Neural cell (in vitro differentiated cells): Measurements from ENCODE around the gene KNL1. TPM values are rescaled to one million over a fixed set of nuclear protein-coding genes. Genes with fewer than 3 reads are reported as not detected.
"Not testable (repeated sequence)": the region's sequence is repeated elsewhere in the genome, so short reads cannot be mapped to it uniquely, and the experiment has no call there.

ENCODE experiments used
- H2AFZ ChIP-seq: fragments of 200-600, 300-800 bp; sonication (generic), shearing (Covaris generic); 2 replicates; pipeline ENCODE4 v1.6.0; 2014; ENCODE audit warnings: low read depth, mild to moderate bottlenecking, antibody characterized with exemption, low read length, moderate library complexity
- H3F3A ChIP-seq: fragments of 200-600 bp; shearing (Covaris generic); 2 replicates; pipeline ENCODE4 v1.6.1; 2016; ENCODE audit warnings: mild to moderate bottlenecking, moderate library complexity, mixed read lengths, antibody characterized with exemption, low read length; ENCODE audit not compliant: insufficient read depth, poor library complexity, severe bottlenecking
- H3K27ac ChIP-seq: fragments of 200-600, 300-800 bp; sonication (generic), shearing (Covaris generic); 2 replicates; pipeline ENCODE4 v1.5.1; 2014; ENCODE audit warnings: mild to moderate bottlenecking, low read length, moderate library complexity
- H3K27me3 ChIP-seq: fragments of 300-800, 200-600 bp; sonication (generic), shearing (Covaris generic); 2 replicates; pipeline ENCODE4 v1.6.0; 2014; ENCODE audit warnings: mild to moderate bottlenecking, low read depth, low read length, moderate library complexity; ENCODE audit not compliant: insufficient read depth
- H3K36me3 ChIP-seq: fragments of 300-800, 200-600 bp; sonication (generic), shearing (Covaris generic); 2 replicates; pipeline ENCODE4 v1.5.1; 2014; ENCODE audit warnings: mild to moderate bottlenecking, antibody characterized with exemption, low read length, moderate library complexity; ENCODE audit not compliant: insufficient read depth
- H3K4me2 ChIP-seq: fragments of 300-800, 200-600 bp; sonication (generic), shearing (Covaris generic); 2 replicates; pipeline ENCODE4 v1.6.0; 2014; ENCODE audit warnings: mild to moderate bottlenecking, low read length
- H3K4me3 ChIP-seq: fragments of 300-800, 200-600 bp; sonication (generic), shearing (Covaris generic); 2 replicates; pipeline ENCODE4 v1.5.1; 2014; ENCODE audit warnings: mild to moderate bottlenecking, low read length, moderate library complexity
- H3K79me2 ChIP-seq: fragments of 200-600 bp; shearing (Covaris generic); replicated peaks from 2 replicates; pipeline ENCODE4 v1.6.0; 2014; ENCODE audit warnings: mild to moderate bottlenecking, low read length, moderate library complexity; ENCODE audit not compliant: insufficient read depth
- H3K9ac ChIP-seq: fragments of 300-800, 200-600 bp; sonication (generic), shearing (Covaris generic); 2 replicates; pipeline ENCODE4 v1.6.1; 2016; ENCODE audit warnings: mild to moderate bottlenecking, low read length, mixed read lengths
- H3K9me2 ChIP-seq: fragments of 200-600 bp; shearing (Covaris generic); 2 replicates; pipeline ENCODE4 v1.6.1; 2016; ENCODE audit warnings: mild to moderate bottlenecking, low read length, mixed read lengths; ENCODE audit not compliant: insufficient read depth
- H3K9me3 ChIP-seq: fragments of 200-600, 300-800 bp; sonication (generic), shearing (Covaris generic); 2 replicates; pipeline ENCODE4 v1.6.1; 2016; ENCODE audit warnings: mild to moderate bottlenecking, mixed run types, low read length, moderate library complexity, mixed read lengths
- H4K20me1 ChIP-seq: fragments of 200-600 bp; shearing (Covaris generic); 2 replicates; pipeline ENCODE4 v1.6.1; 2016; ENCODE audit warnings: mild to moderate bottlenecking, mixed run types; ENCODE audit not compliant: insufficient read depth
- CTCF ChIP-seq: fragments of 450-650 bp; IDR thresholded peaks from 2 replicates; pipeline ENCODE4 v1.5.1; 2014; ENCODE audit warnings: antibody characterized with exemption, mild to moderate bottlenecking, moderate library complexity; ENCODE audit not compliant: poor library complexity, severe bottlenecking
- EP300 ChIP-seq: fragments of 450-650 bp; conservative IDR thresholded peaks from 2 replicates; pipeline ENCODE4 v1.6.1; 2014; ENCODE audit warnings: antibody characterized with exemption, mild to moderate bottlenecking, moderate library complexity; ENCODE audit not compliant: poor library complexity, severe bottlenecking
- EZH2 ChIP-seq: fragments of 200-600, 300-800 bp; shearing (Covaris generic), sonication (generic); IDR thresholded peaks from 2 replicates; pipeline ENCODE4 v1.6.1; 2014; ENCODE audit warnings: antibody characterized with exemption, low read length, borderline replicate concordance, mild to moderate bottlenecking; ENCODE audit not compliant: insufficient read depth, poor library complexity, severe bottlenecking
- MXI1 ChIP-seq: fragments of 450-650 bp; conservative IDR thresholded peaks from 2 replicates; pipeline ENCODE4 v1.6.1; 2014; ENCODE audit warnings: antibody characterized with exemption, mild to moderate bottlenecking; ENCODE audit not compliant: poor library complexity, severe bottlenecking
- POLR2AphosphoS5 ChIP-seq: IDR thresholded peaks from 2 replicates; pipeline ENCODE4 v1.6.1; 2012
- RAD21 ChIP-seq: fragments of 450-650 bp; conservative IDR thresholded peaks from 2 replicates; pipeline ENCODE4 v1.6.1; 2014; ENCODE audit warnings: antibody characterized with exemption, mild to moderate bottlenecking, moderate library complexity
- REST ChIP-seq: IDR thresholded peaks from 2 replicates; pipeline ENCODE4 v1.6.1; 2012; ENCODE audit warnings: borderline replicate concordance
- SMC3 ChIP-seq: fragments of 450-650 bp; conservative IDR thresholded peaks from 2 replicates; pipeline ENCODE4 v1.6.1; 2014; ENCODE audit warnings: antibody characterized with exemption, mild to moderate bottlenecking, moderate library complexity; ENCODE audit not compliant: poor library complexity
- TAF1 ChIP-seq: IDR thresholded peaks from 2 replicates; pipeline ENCODE4 v1.6.1; 2012; ENCODE audit warnings: low read depth
- polyA plus RNA-seq: library from polyadenylated mRNA; depleted of rRNA; stranded (reverse); fragments of >200 nt; gene quantifications from 2 replicates; pipeline ENCODE4 v1.2.3, GENCODE V29; 2014

KNL1 gene
- polyA plus RNA-seq, 1 donor from 2014 or later: 2.4 TPM

DNA sequence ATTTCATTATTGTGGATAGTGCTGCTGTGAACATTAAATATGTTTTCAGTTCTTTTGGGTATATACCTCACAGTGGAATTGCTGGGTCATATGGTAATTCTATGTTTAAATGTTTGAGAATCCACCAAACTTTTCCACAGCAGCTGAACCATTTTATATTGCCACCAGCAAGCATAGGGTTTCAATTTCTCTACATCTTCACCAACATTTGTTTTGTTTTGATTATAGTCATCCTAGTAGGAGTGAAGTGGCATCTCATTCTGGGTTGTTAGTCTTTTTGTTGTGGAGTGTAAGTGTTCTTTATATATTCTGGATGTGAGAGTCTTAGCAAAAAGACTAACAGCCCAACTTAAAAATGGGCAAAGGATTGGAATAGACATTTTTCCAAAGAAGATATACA lies 18.9 kb upstream of the KNL1 start:
- no peak overlapping the region for H3K4me2 ChIP-seq
- no peaks in the 10 kb centered on the region for H4K20me1 ChIP-seq

DNA sequence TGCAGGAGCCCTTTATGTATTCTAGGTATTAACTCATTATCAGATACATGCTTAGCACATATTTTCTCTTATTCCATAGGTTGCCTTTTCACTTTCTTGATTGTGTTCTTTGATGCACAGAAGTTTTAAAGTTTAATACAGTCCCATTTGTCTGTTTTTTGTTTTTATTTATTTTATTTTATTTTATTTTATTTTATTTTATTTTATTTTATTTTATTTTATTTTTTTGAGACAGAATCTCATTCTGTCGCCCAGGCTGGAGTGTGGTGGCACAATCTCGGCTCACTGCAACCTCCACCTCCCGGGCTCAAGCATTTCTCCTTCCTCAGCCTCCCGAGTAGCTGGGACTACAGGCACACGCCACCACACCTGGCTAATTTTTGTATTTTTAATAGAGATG lies 17.1 kb upstream of the KNL1 start:
- H3F3A ChIP-seq, H3K4me2 ChIP-seq, H3K4me3 ChIP-seq, H4K20me1 ChIP-seq, H3K9me2 ChIP-seq, H3K9ac ChIP-seq, H3K79me2 ChIP-seq, H3K27me3 ChIP-seq, H3K27ac ChIP-seq, H2AFZ ChIP-seq, H3K36me3 ChIP-seq, H3K9me3 ChIP-seq: not testable (repeated sequence)

More for the DNA sequence above, 18.9 kb upstream of the KNL1 start:
- H2AFZ ChIP-seq: no peak overlapping the region
- no peaks in the 10 kb centered on the region for H3K36me3 ChIP-seq
- H3K79me2 ChIP-seq: peaks cover 2% of the 10 kb centered on the region
- H3F3A ChIP-seq: no peaks in the 10 kb centered on the region
- no peak overlapping the region for H3K9ac ChIP-seq
- no peaks in the 10 kb centered on the region for H3K27me3 ChIP-seq
- H3K4me3 ChIP-seq: no peak overlapping the region
- no peaks in the 10 kb centered on the region for H3K9me2 ChIP-seq
- TF ChIP-seq REST (no peak), CTCF (no peak), MXI1 (no peak), EZH2 (no peak)
- no peak overlapping the region for H3K27ac ChIP-seq
- no peaks in the 10 kb centered on the region for H3K9me3 ChIP-seq

- Histone ChIP-seq H3K9me3 (no peaks in the 10 kb centered on the region), H2AFZ (no peak overlapping the region), H3K27me3 (no peaks in the 10 kb centered on the region), H3K4me2 (no peak overlapping the region), H3K79me2 (no peaks in the 10 kb centered on the region), H3K27ac (no peak overlapping the region), H3K9ac (no peak overlapping the region), H3F3A (no peaks in the 10 kb centered on the region), H4K20me1 (no peaks in the 10 kb centered on the region), H3K9me2 (no peaks in the 10 kb centered on the region), H3K4me3 (no peak overlapping the region), H3K36me3 (no peaks in the 10 kb centered on the region)
- no peak for TF ChIP-seq SMC3
- TF ChIP-seq EP300: no peak
- no peak for TF ChIP-seq MXI1
- no peak for TF ChIP-seq RAD21
- no peak for TF ChIP-seq TAF1
- TF ChIP-seq EZH2: no peak
- no peak for TF ChIP-seq REST
- TF ChIP-seq POLR2AphosphoS5: no peak
- no peak for TF ChIP-seq CTCF
Observed at GRCh38 chr15:40578892-40579291, 15.2 kb upstream of the KNL1 start.
